GM12874 (cell line): ENCODE data around the gene SMYD3.

Experiments
- CTCF ChIP-seq: IDR thresholded peaks from 2 replicates; pipeline ENCODE4 v1.5.1; 2011; ENCODE audit warnings: low read depth, mild to moderate bottlenecking, control low read depth, low read length, moderate library complexity; ENCODE audit not compliant: insufficient read depth

Gene SMYD3

GRCh38 chr1:246208105-246208504 is 299.0 kb downstream of the SMYD3 start:
- TF ChIP-seq CTCF: no peak

GRCh38 chr1:246203180-246203579 is 303.9 kb downstream of the SMYD3 start:
- no peak for TF ChIP-seq CTCF

GRCh38 chr1:246200738-246201137 is 306.3 kb downstream of the SMYD3 start:
- no peak for TF ChIP-seq CTCF

- TF ChIP-seq CTCF: no peak
These were observed 306.9 kb downstream of the SMYD3 start for GRCh38 chr1:246200225-246200624.

GRCh38 chr1:246199086-246199645 is 307.9 kb downstream of the SMYD3 start:
- TF ChIP-seq CTCF: no peak

- TF ChIP-seq CTCF: no peak
These were observed 308.8 kb downstream of the SMYD3 start for GRCh38 chr1:246198115-246198816.

GRCh38 chr1:246197076-246197475 is 310.0 kb downstream of the SMYD3 start:
- no peak for TF ChIP-seq CTCF
